DND-41 (cell line): ENCODE measurements around the gene GNAT1.

Experiments
- CTCF ChIP-seq: IDR thresholded peaks from 2 replicates; pipeline ENCODE4 v1.5.1; 2012; ENCODE audit warnings: borderline replicate concordance, low read length, moderate library complexity, mild to moderate bottlenecking; ENCODE audit not compliant: poor library complexity, severe bottlenecking; ENCODE audit errors: extremely low read depth
- EZH2 ChIP-seq: IDR thresholded peaks from 3 replicates; pipeline ENCODE4 v1.6.1; 2012; ENCODE audit warnings: borderline replicate concordance, low read depth, mild to moderate bottlenecking, moderate library complexity, low read length, inconsistent platforms; ENCODE audit not compliant: severe bottlenecking

GRCh38 chr3:50189274-50189673, 2.1 kb upstream of the GNAT1 start:
- TF ChIP-seq CTCF, result peak; percentile 76
- no peak for TF ChIP-seq EZH2
